Breast epithelium (tissue), 4 donors: Measurements from ENCODE around the gene SYNE2. TPM values are rescaled to one million over a fixed set of nuclear protein-coding genes. Genes with fewer than 3 reads are reported as not detected.

Experiments used
- DNase-seq, 2 donors: peaks; one replicate each; pipeline ENCODE4 v3.0.0-alpha.2; 2019; ENCODE audit warnings: low spot score in 2 of 2
- H3K27ac ChIP-seq, 2 donors: fragments of 200-600 bp; sonication (generic) in 1 of 2; one replicate each; pipeline ENCODE4 v1.5.1; 2016 to 2019; ENCODE audit warnings: mild to moderate bottlenecking in 1 of 2
- H3K27me3 ChIP-seq, 2 donors: fragments of 200-600 bp; sonication (generic) in 1 of 2; one replicate each; pipeline versions ENCODE4 v1.5.1 to v1.6.0; 2017 to 2019; ENCODE audit warnings: control low read depth in 1 of 2, mild to moderate bottlenecking in 1 of 2
- H3K36me3 ChIP-seq: fragments of 200-600 bp; one replicate; pipeline ENCODE4 v1.5.1; 2019
- H3K4me1 ChIP-seq, 2 donors: fragments of 200-600 bp; sonication (generic); one replicate each; pipeline ENCODE4 v1.5.1; 2016 to 2019; ENCODE audit warnings: control low read depth in 1 of 2
- H3K4me3 ChIP-seq, 3 donors: fragments of 200-600 bp; sonication (generic); 1 replicate in 2 of 3; 2 replicates in 1 of 3; pipeline ENCODE4 v1.5.1; 2016 to 2019; ENCODE audit warnings: mild to moderate bottlenecking in 3 of 3, moderate library complexity in 2 of 3
- H3K9me3 ChIP-seq, 2 donors: fragments of 200-600 bp; sonication (generic) in 1 of 2; one replicate each; pipeline ENCODE4 v1.5.1; 2016 to 2019; ENCODE audit warnings: control low read depth in 1 of 2
- POLR2A ChIP-seq: fragments of 450-650 bp; IDR thresholded peaks from one replicate; pipeline ENCODE4 v1.6.1; 2016; ENCODE audit warnings: antibody characterized with exemption, mild to moderate bottlenecking, moderate library complexity
- POLR2AphosphoS5 ChIP-seq, 3 donors: sonication (generic); formaldehyde crosslinking; IDR thresholded peaks; one replicate each; pipeline ENCODE4 v1.6.1; 2017; ENCODE audit warnings: antibody characterized with exemption in 3 of 3
- intact Hi-C: fragments of 100-400 bp; cut with DNase I; formaldehyde crosslinking; loops from one replicate; pipeline ENCODE4 v1.15.1; 2023; ENCODE audit warnings: low total_unique reads
- total RNA-seq, 3 donors: library from RNA; depleted of rRNA; stranded (reverse); fragments of >200 nt; gene quantifications; one replicate each; pipeline ENCODE4 v1.1.0, GENCODE V29; 2016
- TF ChIP-seq, protein P1 (sequence below), 3 donors: fragments of 450-650 bp; IDR thresholded peaks; one replicate each; pipeline ENCODE4 v1.5.1; 2016 to 2017; ENCODE audit warnings: antibody characterized with exemption in 3 of 3, mild to moderate bottlenecking in 3 of 3, moderate library complexity in 3 of 3

The SYNE2 gene
- total RNA-seq, 3 donors from 2014 or later = 81.4 to 308 (median 303) TPM

DNA sequence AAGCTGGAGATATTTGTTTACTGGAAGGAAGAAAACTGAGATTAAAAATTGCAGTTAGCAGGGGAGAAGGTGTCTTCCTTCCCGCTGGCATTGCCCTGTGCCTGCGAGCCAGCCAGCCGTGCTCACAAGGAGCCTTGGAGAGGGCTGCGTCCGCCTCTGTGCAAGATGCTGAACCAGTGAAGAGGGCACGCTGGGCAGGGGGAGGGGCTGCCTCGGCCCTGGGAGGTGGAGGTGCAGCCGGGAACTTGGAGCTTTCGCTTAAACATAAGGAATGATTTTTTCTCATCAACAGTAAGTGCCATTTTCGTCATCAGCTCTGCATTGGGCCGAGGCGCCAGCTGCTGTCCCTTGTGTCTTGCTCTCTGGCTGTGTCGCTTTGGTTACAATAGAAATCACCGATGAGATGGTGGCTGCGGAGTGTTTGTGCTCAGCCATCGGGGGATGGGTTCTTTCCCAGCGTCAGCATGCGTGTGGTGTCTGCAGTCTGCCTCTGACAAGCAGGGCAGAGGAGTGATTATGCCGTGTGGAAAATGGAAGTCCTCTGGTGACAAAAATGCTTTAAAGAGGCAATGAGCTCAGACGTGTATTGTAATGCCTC is 344.1 kb downstream of the SYNE2 start:
- Histone ChIP-seq H3K4me1 (no peaks in the 10 kb centered on the region), H3K9me3 (no peaks in the 10 kb centered on the region), H3K27ac (no peak overlapping the region), H3K27me3 (no peaks in the 10 kb centered on the region), H3K36me3 (no peaks in the 10 kb centered on the region), H3K4me3 (peak overlapping the region; percentile 22 to 45 (median 37))
- no peak for TF ChIP-seq POLR2AphosphoS5 (IDR thresholded peaks at IDR 0.05)
- TF ChIP-seq, protein P1, sequence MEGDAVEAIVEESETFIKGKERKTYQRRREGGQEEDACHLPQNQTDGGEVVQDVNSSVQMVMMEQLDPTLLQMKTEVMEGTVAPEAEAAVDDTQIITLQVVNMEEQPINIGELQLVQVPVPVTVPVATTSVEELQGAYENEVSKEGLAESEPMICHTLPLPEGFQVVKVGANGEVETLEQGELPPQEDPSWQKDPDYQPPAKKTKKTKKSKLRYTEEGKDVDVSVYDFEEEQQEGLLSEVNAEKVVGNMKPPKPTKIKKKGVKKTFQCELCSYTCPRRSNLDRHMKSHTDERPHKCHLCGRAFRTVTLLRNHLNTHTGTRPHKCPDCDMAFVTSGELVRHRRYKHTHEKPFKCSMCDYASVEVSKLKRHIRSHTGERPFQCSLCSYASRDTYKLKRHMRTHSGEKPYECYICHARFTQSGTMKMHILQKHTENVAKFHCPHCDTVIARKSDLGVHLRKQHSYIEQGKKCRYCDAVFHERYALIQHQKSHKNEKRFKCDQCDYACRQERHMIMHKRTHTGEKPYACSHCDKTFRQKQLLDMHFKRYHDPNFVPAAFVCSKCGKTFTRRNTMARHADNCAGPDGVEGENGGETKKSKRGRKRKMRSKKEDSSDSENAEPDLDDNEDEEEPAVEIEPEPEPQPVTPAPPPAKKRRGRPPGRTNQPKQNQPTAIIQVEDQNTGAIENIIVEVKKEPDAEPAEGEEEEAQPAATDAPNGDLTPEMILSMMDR (IDR thresholded peaks at IDR 0.05) = no peak
- TF ChIP-seq POLR2A = no peak
- DNase-seq = no peak
- intact Hi-C loops = no loop called here

DNA sequence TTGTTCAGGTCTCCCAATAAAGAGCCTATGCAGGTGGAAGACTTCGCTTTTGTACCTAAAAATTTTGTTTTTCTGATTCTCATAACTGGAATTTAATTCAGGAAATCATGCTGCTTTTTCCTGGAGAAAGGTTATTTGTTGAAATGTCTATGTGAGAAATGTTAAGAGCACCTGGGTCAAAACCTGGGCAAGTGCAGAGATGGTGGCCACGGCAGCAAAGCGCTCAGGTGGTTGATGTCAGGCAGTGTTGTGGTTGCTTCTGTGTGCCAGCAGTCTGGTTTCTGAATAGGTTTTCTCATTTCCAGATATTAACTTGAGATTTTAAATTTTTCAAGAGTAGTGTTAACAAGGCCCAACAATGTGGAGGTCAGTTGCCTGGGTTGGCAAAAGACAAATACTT is 345.2 kb downstream of the SYNE2 start:
- TF ChIP-seq, protein P1 (IDR thresholded peaks at IDR 0.05) = no peak
- TF ChIP-seq POLR2A (no peak), POLR2AphosphoS5 (IDR thresholded peaks at IDR 0.05) (no peak)
- no peak overlapping the region for H3K4me3 ChIP-seq
- H3K36me3 ChIP-seq = no peaks in the 10 kb centered on the region
- DNase-seq = no peak
- intact Hi-C loops = no loop called here
- H3K4me1 ChIP-seq = no peaks in the 10 kb centered on the region
- no peaks in the 10 kb centered on the region for H3K27me3 ChIP-seq
- H3K9me3 ChIP-seq = no peaks in the 10 kb centered on the region
- no peak overlapping the region for H3K27ac ChIP-seq

DNA sequence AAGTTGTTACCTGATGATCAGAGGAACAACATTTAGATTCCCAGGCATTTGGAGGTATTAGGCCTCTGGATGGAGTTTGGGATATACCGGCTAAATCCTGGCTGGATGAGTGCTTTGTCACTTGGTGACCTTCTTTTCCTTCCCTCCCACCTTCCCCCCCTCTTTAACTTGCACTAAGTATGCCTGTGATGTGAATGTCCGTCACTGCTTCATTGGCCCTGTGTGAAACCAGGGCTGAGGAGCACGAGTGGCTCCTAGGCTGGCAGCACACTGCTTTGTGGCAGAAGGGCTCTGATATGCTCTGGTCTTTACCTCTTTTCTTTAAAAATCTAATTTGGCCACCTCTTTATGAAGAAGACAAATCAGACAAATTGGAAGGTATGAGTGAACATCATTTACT is 345.7 kb downstream of the SYNE2 start:
- TF ChIP-seq POLR2AphosphoS5 (IDR thresholded peaks at IDR 0.05) (no peak), POLR2A (no peak)
- H3K27ac ChIP-seq = no peak overlapping the region
- H3K27me3 ChIP-seq = no peaks in the 10 kb centered on the region
- H3K4me1 ChIP-seq = no peaks in the 10 kb centered on the region
- H3K36me3 ChIP-seq = no peaks in the 10 kb centered on the region
- intact Hi-C loops = no loop called here
- no peak overlapping the region for H3K4me3 ChIP-seq
- no peak for DNase-seq
- H3K9me3 ChIP-seq = no peaks in the 10 kb centered on the region

DNA sequence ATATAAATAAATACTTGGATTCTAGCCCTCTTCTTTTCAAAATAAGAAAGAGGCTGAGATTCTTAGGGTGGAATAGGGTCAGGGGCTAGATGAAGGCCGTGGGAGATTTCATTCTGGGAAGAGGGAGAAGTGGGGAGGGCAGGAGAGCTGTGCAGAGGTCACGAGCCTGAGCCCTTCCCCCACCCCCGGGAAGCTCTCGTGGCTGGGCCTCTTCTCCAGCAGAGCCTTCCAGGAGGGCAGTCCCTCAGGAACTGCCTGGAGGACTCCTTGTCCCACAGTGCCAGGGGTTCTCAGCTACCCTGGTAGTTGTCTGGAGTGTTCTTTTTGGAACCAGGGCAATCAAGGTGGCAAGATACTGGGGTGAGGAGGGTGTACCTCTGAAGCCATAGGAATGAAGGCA is 347.4 kb downstream of the SYNE2 start:
- no peak overlapping the region for H3K4me3 ChIP-seq
- no peak for DNase-seq
- H3K27me3 ChIP-seq = no peaks in the 10 kb centered on the region
- H3K27ac ChIP-seq = no peak overlapping the region
- no peak for TF ChIP-seq POLR2AphosphoS5 (IDR thresholded peaks at IDR 0.05)
- no peak for TF ChIP-seq POLR2A
- TF ChIP-seq, protein P1 (IDR thresholded peaks at IDR 0.05) = no peak
- intact Hi-C loops = no loop called here
- no peaks in the 10 kb centered on the region for H3K4me1 ChIP-seq
- H3K36me3 ChIP-seq = no peaks in the 10 kb centered on the region
- H3K9me3 ChIP-seq = no peaks in the 10 kb centered on the region

DNA sequence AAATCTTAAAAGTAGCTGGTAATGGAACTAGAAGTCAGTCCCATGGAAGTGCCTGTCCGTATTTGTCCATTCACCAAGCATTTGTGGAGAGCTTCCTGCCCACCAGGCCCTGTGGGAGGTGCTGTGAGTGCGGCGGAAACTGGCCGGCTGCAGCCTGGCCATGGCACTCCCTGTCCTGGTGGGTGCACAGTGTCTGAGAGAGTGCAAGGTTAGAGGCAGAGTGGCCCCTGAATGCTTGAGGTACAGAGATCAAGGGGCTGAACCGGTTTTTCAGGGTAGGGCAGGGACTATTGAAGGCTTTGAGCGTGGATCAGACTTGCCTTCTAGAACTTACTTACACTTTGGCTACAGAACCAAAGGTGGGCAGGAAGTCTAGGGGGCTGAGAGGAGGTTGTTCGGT is 348.5 kb downstream of the SYNE2 start:
- intact Hi-C loops = no loop called here
- H3K4me3 ChIP-seq = no peak overlapping the region
- TF ChIP-seq, protein P1 (IDR thresholded peaks at IDR 0.05) = no peak
- TF ChIP-seq POLR2AphosphoS5 (IDR thresholded peaks at IDR 0.05) = no peak
- TF ChIP-seq POLR2A = no peak
- H3K27ac ChIP-seq = no peak overlapping the region
- H3K4me1 ChIP-seq = no peaks in the 10 kb centered on the region
- H3K9me3 ChIP-seq = no peaks in the 10 kb centered on the region
- H3K27me3 ChIP-seq = no peaks in the 10 kb centered on the region
- no peaks in the 10 kb centered on the region for H3K36me3 ChIP-seq
- no peak for DNase-seq
